Stimulated activated CD4-positive, alpha-beta T cell treated with anti-CD3 and anti-CD28 coated beads, Interleukin-4, amount 100 ng/mL, for 48 hours (primary cell): ENCODE results near the gene BAIAP3.

Experiments used
- DNase-seq, 2 donors: peaks; one replicate each; pipeline ENCODE4 v3.0.0-alpha.2; 2020; ENCODE audit warnings: low read depth in 2 of 2

Gene BAIAP3

DNA sequence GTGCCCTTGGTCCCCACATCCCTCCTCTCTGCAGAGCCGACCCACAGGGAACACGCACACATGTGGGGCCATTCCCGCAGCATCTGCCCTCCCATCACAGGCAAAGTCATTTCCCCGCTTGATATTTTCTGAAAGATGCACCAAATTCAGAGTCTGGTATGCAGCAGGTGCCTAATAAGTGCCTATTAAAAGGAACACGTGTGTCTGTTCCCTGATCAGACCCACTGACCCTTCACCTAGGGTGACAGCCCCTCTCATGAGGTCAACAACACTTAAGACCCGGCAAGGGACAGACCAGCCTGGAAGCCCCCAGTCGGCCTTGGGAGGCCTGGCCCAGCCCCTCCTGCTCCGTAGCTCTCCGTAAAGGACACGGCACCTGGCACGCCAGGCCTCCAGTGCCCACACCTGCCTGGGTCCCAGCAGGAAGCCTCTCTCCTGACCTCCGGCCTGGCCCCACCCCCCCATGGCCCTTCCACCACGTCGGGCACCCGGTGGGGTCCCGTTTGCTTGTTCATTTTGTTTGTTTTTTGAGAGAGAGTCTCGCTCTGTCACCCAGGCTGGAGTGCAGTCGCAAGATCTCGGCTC, 61.0 kb downstream of the BAIAP3 start:
- DNase-seq: no peak

DNA sequence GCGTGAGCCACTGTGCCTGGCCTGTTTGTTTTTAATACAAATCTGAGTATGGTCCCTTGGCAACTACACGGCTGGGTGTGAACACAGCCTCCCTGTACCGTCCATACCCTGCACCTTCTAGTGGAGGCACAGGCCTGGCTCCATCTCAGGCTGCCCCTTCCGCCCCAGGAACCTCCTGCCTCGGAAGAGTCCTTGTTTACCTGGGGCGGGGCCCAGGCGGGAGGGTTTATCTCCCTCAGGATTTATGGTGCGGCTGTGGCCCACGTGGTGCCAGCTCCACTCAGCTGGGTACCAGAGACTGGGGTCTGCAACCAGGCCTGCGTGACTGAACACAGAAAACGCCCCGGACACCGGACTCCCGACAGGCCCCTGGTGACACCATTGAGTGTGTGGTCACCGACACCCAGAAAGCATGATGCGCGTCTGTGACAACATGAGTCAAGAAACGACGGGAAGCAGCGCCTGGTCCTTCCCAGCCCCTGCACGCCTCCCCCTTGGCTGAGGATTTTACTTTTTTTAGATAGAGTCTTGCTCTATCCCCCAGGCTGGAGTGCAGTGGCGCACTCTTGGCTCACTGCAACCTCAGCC, 62.1 kb downstream of the BAIAP3 start:
- no peak for DNase-seq

DNA sequence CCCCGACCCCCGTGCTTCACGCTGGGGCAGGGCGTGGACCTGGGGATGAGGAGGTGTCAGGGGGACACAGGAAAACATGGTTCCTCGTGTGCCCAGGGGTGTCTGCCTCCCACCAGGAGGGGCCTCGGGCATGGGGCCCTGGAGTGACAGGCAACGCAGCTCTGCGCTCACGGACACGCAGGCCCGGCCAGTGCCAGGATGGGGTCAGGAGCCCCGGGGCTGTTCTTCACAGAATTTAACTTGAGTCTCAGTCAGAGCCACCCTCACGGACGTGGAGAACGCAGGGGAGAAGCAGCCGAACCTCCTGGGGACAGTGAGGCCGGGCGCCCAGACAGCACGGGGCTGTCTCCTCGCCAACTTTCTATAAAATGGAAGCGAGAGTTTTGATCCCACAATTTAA, 64.3 kb downstream of the BAIAP3 start:
- DNase-seq: no peak

DNA sequence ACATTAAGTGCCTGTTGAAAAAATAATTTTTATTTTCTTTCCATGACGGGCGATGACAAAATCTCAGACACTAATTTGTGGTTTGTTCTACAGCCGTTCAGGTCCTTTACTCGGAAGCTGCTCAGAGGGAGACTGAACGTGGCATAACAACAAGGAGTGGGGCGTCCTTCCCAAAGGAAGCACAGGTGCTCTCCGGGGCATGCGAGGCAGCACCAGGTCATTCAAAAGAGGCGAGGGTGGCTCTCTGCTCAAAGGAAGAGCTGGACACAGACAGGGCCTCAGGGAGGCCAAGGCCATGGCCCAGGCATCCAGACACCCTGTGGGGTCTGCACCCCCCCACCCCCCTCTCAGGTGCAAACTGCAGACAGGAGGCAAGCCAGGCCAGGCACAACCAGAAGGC, 64.9 kb downstream of the BAIAP3 start:
- no peak for DNase-seq
